ENCODE measurements around the gene RBM17.
"Not testable (repeated sequence)": the region's sequence is repeated elsewhere in the genome, so short reads cannot be mapped to it uniquely, and the experiment has no call there.

RBM17 gene

GRCh38 chr10:6056411-6057135 is 32.3 kb upstream of the RBM17 start:
- no peak for DNase-seq (ENCODE audit: low read depth)

DNA sequence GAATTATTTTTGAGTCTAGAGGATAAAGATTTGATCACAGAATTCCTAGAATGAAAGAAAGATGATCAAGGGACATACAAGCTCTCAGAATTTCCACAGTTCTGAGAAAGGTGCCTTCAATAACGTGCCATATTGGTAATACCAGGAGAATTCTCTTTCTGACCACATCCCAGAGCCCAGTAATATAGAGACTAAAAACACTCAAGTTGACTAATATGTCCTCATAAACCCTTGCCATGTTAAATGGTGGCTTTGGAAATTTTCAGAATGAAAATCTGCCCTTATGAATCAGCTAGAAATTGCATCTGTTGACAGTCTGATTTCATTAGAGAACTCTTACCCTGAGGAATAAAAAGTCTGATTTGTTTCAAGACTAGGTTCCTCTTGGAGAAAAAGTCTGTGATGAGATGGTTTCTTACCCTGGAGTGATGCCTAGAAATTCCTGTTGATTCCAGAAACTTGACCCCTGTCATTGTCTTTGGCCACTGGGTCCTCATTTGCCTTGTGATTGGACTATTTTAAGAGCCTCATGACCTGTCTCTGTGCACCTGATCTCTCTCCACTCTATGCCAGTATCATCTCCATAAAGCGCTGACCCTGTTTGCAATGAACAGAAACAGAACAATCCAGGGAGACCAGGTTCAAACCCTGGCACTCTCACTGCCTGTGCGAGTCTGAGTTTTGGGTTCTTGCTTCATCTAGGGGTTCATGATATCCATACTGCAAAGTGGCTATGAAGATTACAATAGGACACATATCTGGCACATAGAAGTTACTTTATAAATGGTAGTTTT is 30.0 kb upstream of the RBM17 start:
- no peak for DNase-seq (ENCODE audit: low read depth)

DNA sequence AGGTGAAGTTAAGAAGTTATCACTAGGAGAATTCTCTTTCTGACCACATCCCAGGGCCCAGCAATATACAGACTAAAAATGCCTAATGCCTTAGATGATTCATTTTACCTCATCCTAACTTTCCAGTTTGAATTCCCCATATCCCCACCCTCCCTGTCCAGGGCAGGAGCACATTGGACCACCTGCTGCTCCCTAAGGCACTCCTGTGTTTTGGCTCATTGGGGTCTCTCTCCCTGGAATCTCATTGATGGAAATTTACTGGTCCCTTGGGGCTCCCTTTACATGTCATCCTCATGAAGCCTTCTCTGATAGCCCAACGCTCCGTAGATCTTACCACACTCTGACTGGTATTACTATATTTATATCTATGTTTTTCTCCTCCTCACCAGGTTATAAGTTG is 29.3 kb upstream of the RBM17 start:
- DNase-seq (ENCODE audit: low read depth), result no peak

GRCh38 chr10:6061056-6061455 is 27.8 kb upstream of the RBM17 start:
- no peak for DNase-seq (ENCODE audit: low read depth)

DNA sequence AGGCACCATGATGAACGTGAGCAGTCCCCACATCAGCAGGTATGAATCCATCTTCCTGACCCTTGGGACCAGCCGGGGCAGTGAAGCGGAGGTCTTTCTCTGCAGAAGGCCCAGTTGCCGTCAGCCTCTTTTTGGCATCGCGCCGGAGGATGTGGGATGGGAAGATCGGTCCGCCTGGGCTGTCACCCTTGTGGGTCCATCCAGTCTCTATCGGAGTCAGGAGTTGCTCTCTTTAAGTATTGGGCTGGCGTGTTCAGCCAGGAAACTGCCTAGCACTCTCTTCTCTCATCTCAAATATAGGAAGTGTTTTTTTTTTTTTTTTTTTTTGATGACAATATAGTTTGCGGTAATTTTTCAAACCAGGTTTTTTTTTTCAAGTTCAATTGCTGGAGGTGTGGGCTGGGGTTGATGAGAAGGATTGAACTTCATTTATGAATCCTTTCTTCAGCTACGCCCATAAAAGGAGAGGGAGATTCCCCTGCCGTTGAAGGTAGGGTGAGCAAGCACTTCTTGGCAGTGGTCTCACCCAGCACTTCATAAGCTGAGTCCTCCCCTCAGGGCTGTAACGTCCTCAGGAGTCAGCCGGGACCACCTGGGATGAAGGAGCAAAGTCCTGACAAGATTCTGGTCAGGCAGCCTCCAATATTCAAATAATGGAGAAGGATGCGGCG is 26.6 kb upstream of the RBM17 start, which contains the start of gene IL2RA:
IL2RA (minus strand) TSS at position 267 of the 671 bp plus-strand sequence; CDS start at position 51, 216 bp downstream.
- no peak for DNase-seq (ENCODE audit: low read depth)

- DNase-seq (ENCODE audit: low read depth), result no peak
Measured at GRCh38 chr10:6064119-6064518, 24.7 kb upstream of the RBM17 start.

DNA sequence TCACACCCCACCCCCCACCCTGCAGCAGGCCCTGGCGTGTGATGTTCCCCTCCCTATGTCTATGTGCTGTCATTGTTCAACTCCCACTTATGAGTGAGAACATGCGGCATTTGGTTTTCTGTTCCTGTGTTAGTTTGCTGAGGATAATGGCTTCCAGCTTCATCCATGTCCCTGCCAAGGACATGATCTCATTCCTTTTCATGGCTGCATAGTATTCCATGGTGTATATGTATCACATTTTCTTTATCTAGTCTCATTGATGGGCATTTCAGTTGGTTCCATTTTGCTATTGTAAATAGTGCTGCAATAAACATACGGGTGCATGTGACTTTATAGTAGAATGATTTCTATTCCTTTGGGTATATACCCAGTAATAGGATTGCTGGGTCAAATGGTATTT is 24.1 kb upstream of the RBM17 start:
- not testable (repeated sequence) for DNase-seq (ENCODE audit: low read depth)

DNA sequence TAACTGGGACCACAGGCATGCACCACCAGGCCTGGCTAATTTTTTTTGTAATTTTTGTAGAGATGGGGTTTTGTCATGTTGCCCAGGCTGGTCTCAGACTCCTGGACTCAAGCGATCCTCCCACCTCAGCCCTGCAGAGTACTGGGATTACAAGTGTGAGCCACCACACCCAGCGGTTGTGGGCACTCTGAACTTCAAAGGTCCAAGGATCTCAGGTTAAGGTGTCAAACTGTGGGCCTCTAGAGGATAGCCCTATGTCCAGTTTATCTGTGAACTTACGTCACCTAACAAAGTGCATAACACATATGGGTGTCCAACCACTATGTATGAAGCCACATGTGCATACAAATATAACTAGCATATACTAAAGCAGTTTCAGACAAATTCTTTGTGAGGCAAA is 23.4 kb upstream of the RBM17 start:
- DNase-seq (ENCODE audit: low read depth), result no peak

DNA sequence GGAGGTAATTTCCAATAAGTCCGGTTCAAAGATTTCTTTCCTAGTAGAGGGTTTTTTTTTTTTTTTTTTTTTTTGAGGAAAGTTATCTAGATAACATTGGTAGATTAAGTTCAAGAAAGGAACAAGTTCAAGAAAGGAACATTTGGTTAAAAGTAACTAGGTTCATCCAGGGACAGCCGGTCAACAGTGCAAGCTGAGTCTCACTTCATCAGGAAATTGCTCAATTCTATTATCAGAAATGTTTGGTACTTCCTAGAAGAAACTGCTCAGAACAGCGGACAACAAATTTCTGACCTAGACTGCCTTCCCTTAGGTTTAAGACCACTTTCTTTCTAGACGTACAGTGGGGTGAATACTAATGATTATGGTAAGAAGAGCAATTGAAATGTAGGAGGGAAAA is 23.0 kb upstream of the RBM17 start:
- peak; percentile 56 for DNase-seq (ENCODE audit: low read depth)

DNA sequence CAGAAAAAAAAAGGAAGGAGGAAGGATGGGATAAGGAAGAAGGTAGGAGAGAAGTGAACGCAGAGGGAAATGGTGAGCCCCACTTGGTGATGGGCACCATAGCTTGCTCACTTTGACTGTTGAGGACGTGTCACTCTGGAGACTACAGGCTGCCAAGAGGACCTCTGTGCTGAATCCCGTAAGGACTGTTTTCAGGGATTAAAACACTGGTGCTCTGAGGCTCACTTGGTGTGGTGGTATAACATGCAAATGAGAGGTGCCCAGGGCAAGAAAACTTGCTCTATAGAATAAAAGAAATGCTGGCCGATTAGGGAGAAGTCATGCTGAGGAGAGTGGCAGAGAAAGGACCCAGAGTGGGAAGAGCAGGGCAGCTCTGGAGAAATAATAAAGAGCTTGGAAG is 21.4 kb upstream of the RBM17 start:
- DNase-seq (ENCODE audit: low read depth), result no peak

- no peak for DNase-seq (ENCODE audit: low read depth)
Measured at GRCh38 chr10:6068006-6068405, 20.8 kb upstream of the RBM17 start.

- no peak for DNase-seq (ENCODE audit: low read depth)
Measured at GRCh38 chr10:6068422-6068821, 20.4 kb upstream of the RBM17 start.

- DNase-seq (ENCODE audit: low read depth), result no peak
Measured at GRCh38 chr10:6069081-6069931, 19.5 kb upstream of the RBM17 start.

GRCh38 chr10:6070660-6071059 is 18.2 kb upstream of the RBM17 start:
- peak; percentile 61 for DNase-seq (ENCODE audit: low read depth)

DNA sequence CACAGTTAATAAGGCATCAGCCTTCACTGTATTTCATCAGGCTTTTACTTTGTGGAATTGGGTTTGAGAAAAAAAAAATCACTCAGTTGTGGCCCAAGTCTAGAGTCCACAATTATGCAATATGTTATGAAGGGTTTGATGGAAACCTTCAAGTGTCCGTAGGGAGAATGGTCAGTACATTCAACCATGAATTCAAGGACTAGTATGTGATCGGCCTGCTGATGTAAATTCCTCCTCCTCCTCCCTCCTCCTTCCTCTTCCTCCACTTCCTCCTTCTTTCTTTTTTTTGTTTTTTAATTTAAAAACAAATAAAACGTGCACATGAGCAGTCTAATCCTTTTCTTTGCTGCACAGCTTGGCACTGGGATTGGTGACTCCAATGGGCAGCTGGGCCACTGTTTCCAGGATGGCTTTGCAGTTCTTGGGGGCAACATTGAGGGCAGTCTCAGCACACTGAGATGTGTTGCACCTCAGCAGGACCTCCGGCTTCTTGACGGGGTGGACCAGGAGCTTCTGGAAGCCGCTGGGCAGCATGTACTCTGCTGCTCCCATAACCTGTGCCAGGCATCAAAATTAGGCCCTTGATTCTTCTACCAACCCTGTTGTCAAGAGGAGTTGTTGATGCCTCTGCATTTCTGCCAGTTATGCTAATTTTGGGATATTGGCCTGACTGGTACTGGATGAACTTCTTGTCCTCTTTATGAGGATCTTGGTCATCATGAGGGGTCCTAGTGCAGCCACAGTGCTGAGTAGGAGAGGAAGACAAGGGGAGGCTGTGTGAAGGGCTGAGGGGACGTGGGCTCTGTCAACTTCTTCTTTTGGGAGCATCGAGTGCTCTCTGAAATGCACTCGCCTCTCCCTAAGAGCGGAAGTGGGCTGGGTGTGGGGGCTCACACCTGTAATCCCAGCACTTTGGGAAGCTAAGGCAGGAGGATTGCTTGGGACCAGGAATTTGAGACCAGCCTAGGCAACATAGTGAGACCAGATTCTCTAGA is 17.4 kb upstream of the RBM17 start:
- DNase-seq (ENCODE audit: low read depth), result no peak

GRCh38 chr10:6072215-6072934 is 16.5 kb upstream of the RBM17 start:
- no peak for DNase-seq (ENCODE audit: low read depth)

GRCh38 chr10:6074489-6075301 is 14.1 kb upstream of the RBM17 start:
- peak; percentile 96 for DNase-seq (ENCODE audit: low read depth)

DNA sequence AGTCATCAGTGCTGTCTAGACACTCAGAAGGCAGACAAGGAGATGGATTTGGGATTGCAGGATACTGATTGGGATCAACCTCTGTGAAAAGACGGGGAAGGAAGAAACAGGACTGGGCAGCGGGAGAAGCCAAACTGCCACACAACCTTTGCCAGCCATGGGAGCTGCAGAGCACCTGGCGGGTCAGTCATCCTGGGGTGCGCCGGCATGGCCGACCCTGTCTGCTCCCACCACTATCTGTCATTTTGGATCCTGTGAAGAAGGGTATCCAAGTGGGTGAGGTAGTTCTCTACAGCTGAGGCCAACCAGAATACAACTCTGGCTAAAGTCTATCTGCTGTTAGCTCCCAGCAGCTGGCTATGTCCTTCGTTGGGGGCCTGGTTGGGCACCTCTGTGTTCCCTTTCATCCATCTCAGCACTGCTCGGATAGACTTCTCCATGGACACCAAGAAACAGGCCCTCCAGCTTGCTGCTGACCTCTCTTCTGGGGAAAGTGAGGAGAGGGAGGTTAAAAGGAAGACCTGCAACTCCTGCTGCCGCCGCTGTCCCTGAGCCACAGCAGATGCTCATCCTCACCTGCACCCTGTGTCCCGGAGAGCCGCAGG is 11.7 kb upstream of the RBM17 start:
- no peak for DNase-seq (ENCODE audit: low read depth)

GRCh38 chr10:6079044-6079443 is 9.8 kb upstream of the RBM17 start:
- DNase-seq (ENCODE audit: low read depth), result no peak
